Left colon (tissue), 2 donors: ENCODE data around the gene FAAP20. TPM values are rescaled to one million over a fixed set of nuclear protein-coding genes. Genes with fewer than 3 reads are reported as not detected.

Experiments used
- ATAC-seq: fragments of 200-7000 bp; cut with Tn5 transposase; one replicate; pipeline ENCODE4 v1.9.1; 2020; ENCODE audit warnings: mild to moderate bottlenecking, moderate library complexity
- DNase-seq, 2 donors: peaks; one replicate each; pipeline ENCODE4 v3.0.0-alpha.2; 2020
- intact Hi-C, 2 donors: fragments of 100-400 bp; cut with DNase I in 1 of 2; cut with micrococcal nuclease in 1 of 2; formaldehyde crosslinking; loops; one replicate each; pipeline versions ENCODE4 v1.11.2 to v1.14.0; 2022; cut with DNase I, micrococcal nuclease
- total RNA-seq, 2 donors: library from RNA; stranded (reverse); fragmentation: NEBNext Ultra II Directional; extraction: Animal tissue kit (Norgen Biotek cat#: 25700); gene quantifications; one replicate each; pipeline ENCODE4 v1.2.1, GENCODE V29; 2021
- donor health status: DM: no; HTN: no; CAD: no.
- donor health status: DM: yes; HTN: yes; CAD: no.

FAAP20 gene
- total RNA-seq, 2 donors from 2014 or later = 28.5 to 32.6 TPM

- peak; percentile 80 to 82 for DNase-seq
- intact Hi-C loops = no loop called here
- peak; percentile 6 for ATAC-seq
These were observed 37.1 kb upstream of the FAAP20 start for GRCh38 chr1:2231532-2232254.

GRCh38 chr1:2230781-2231531 is 36.4 kb upstream of the FAAP20 start:
- peak; percentile 12 for ATAC-seq
- intact Hi-C loops = no loop called here
- DNase-seq = peak in 1 of 2 donors; percentile 52

- ATAC-seq = peak; percentile 13
- peak in 1 of 2 donors; percentile 62 for DNase-seq
- intact Hi-C loops = no loop called here
These were observed 35.5 kb upstream of the FAAP20 start for GRCh38 chr1:2229911-2230731.

GRCh38 chr1:2229037-2229864 is 34.7 kb upstream of the FAAP20 start:
- intact Hi-C loops = no loop called here
- ATAC-seq (peak; percentile 39), DNase-seq (peak; percentile 76 to 79)

- intact Hi-C loops = no loop called here
- DNase-seq (peak in 1 of 2 donors; percentile 56), ATAC-seq (peak; percentile 4)
These were observed 34.1 kb upstream of the FAAP20 start for GRCh38 chr1:2228694-2229036.

- DNase-seq = no peak
- intact Hi-C loops = no loop called here
These were observed 33.6 kb upstream of the FAAP20 start, which contains the start of gene SKI for GRCh38 chr1:2228157-2228594. TSS of gene SKI (plus strand) at chr1:2228319. CDS start at chr1:2228767, 448 bp downstream.

GRCh38 chr1:2227346-2228156 is 33.0 kb upstream of the FAAP20 start:
- intact Hi-C loops = no loop called here
- DNase-seq (peak; percentile 94 to 96), ATAC-seq (peak; percentile 81)

More at GRCh38 chr1:2228157-2228594, 33.6 kb upstream of the FAAP20 start, which contains the start of gene SKI:
- no peak for ATAC-seq

GRCh38 chr1:2226525-2227345 is 32.2 kb upstream of the FAAP20 start:
- DNase-seq = peak; percentile 35 to 46
- intact Hi-C loops = no loop called here
- no peak for ATAC-seq

- no peak for ATAC-seq
- intact Hi-C loops = no loop called here
- DNase-seq = no peak
These were observed 30.3 kb upstream of the FAAP20 start for GRCh38 chr1:2224631-2225428.

GRCh38 chr1:2224170-2224584 is 29.6 kb upstream of the FAAP20 start:
- intact Hi-C loops = no loop called here
- ATAC-seq = no peak
- DNase-seq = no peak

- intact Hi-C loops = no loop called here
- DNase-seq = no peak
- no peak for ATAC-seq
These were observed 26.7 kb upstream of the FAAP20 start for GRCh38 chr1:2221271-2221670.

- no peak for DNase-seq
- ATAC-seq = no peak
- intact Hi-C loops = no loop called here
These were observed 22.1 kb upstream of the FAAP20 start for GRCh38 chr1:2216767-2217058.

GRCh38 chr1:2215909-2216766 is 21.6 kb upstream of the FAAP20 start:
- DNase-seq (no peak), ATAC-seq (no peak)
- intact Hi-C loops = no loop called here

- DNase-seq (peak in 1 of 2 donors; percentile 25), ATAC-seq (no peak)
- intact Hi-C loops = no loop called here
These were observed 20.8 kb upstream of the FAAP20 start for GRCh38 chr1:2215329-2215728.

- ATAC-seq (no peak), DNase-seq (peak; percentile 26 to 50)
- intact Hi-C loops = no loop called here
These were observed 20.1 kb upstream of the FAAP20 start for GRCh38 chr1:2214541-2215241.
